NCI-H69 (cell line): ENCODE measurements around the gene PLCH1.
A peak's percentile ranks its signal among the peaks of the same experiment; 100 is the strongest.

Source experiments
- DNase-seq: peaks from one replicate; lab custom pipeline; 2025; lab: John Stamatoyannopoulos, UW

PLCH1 gene

GRCh38 chr3:155746703-155747102, 1.8 kb upstream of the PLCH1 start:
- peak; percentile 24 for DNase-seq

- DNase-seq, result peak; percentile 86
Measured at GRCh38 chr3:155745795-155746550, 1.1 kb upstream of the PLCH1 start.

GRCh38 chr3:155744010-155744625, 753 bp downstream of the PLCH1 start:
- peak; percentile 87 for DNase-seq

- DNase-seq, result peak; percentile 36
Measured at GRCh38 chr3:155743606-155744005, 1.3 kb downstream of the PLCH1 start.

GRCh38 chr3:155742349-155742965, 2.4 kb downstream of the PLCH1 start:
- peak; percentile 10 for DNase-seq

- no peak for DNase-seq
Measured at GRCh38 chr3:155741603-155742002, 3.3 kb downstream of the PLCH1 start.

- peak; percentile 3 for DNase-seq
Measured at GRCh38 chr3:155741101-155741500, 3.8 kb downstream of the PLCH1 start.

GRCh38 chr3:155739154-155739553, 5.7 kb downstream of the PLCH1 start:
- peak; percentile 35 for DNase-seq

- no peak for DNase-seq
Measured at GRCh38 chr3:155738580-155739076, 6.2 kb downstream of the PLCH1 start.

- DNase-seq, result no peak
Measured at GRCh38 chr3:155737844-155738460, 6.9 kb downstream of the PLCH1 start.

GRCh38 chr3:155736381-155736780, 8.5 kb downstream of the PLCH1 start:
- DNase-seq, result no peak

- DNase-seq, result peak; percentile 20
Measured at GRCh38 chr3:155730843-155731242, 14.0 kb downstream of the PLCH1 start.

GRCh38 chr3:155727836-155728235, 17.0 kb downstream of the PLCH1 start:
- peak; percentile 40 for DNase-seq

- peak; percentile 94 for DNase-seq
Measured at GRCh38 chr3:155714295-155714718, 30.6 kb downstream of the PLCH1 start.

GRCh38 chr3:155712008-155712407, 32.9 kb downstream of the PLCH1 start:
- peak; percentile 25 for DNase-seq

GRCh38 chr3:155704771-155705559, 39.9 kb downstream of the PLCH1 start:
- no peak for DNase-seq

GRCh38 chr3:155704061-155704460, 40.8 kb downstream of the PLCH1 start:
- no peak for DNase-seq

- no peak for DNase-seq
Measured at GRCh38 chr3:155702745-155703591, 41.9 kb downstream of the PLCH1 start.

GRCh38 chr3:155701882-155702465, 42.9 kb downstream of the PLCH1 start:
- DNase-seq, result peak; percentile 71

- no peak for DNase-seq
Measured at GRCh38 chr3:155697542-155697941, 47.3 kb downstream of the PLCH1 start.
